ENCODE results near the gene XRCC3. TPM values are rescaled to one million over a fixed set of nuclear protein-coding genes. Genes with fewer than 3 reads are reported as not detected.

Gene XRCC3
- polyA plus RNA-seq, 1 donor: 14.7 TPM

GRCh38 chr14:103684871-103685270 lies 30.4 kb downstream of the XRCC3 start:
- Histone ChIP-seq H3K36me3 (ENCODE audit: control insufficient read depth, insufficient read depth, low read length) (peaks cover 81% of the 10 kb centered on the region), H3K4me3 (ENCODE audit: low read length) (no peak overlapping the region), H3K4me1 (ENCODE audit: control insufficient read depth, insufficient read depth, low read length) (no peaks in the 10 kb centered on the region), H3K9me3 (ENCODE audit: control insufficient read depth, low read depth, low read length) (no peaks in the 10 kb centered on the region), H3K27me3 (ENCODE audit: control insufficient read depth, insufficient read depth, low read length) (no peaks in the 10 kb centered on the region), H3K27ac (ENCODE audit: low read length) (no peak overlapping the region)
- 94% methylated on average over 7 of the region's 15 CpGs for WGBS (ENCODE audit: insufficient coverage, low lambda C conversion rate)
- DNase-seq: no peak

DNA sequence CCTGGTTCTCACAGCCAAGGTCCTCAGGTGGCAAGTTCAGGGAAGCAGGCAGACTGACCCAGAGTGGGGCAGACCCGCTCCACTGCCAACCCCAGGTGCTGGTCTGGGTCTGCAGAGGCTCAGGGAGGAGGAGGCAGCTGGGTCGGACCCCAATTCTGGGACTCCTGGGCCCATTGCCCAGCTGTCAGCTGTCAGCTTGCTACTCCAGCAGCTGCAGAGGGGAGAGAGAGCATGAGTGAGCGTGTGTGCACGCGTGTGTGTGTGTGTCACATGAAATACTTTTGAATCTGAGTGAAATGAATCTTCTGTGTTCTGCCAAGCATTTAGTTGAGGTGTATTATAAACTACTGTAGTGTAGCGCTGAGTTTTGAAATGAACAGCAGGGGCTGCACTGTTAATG lies 30.8 kb downstream of the XRCC3 start:
- no peak overlapping the region for H3K27ac ChIP-seq (ENCODE audit: low read length)
- H3K36me3 ChIP-seq (ENCODE audit: control insufficient read depth, insufficient read depth, low read length): peaks cover 82% of the 10 kb centered on the region
- DNase-seq: no peak
- no peaks in the 10 kb centered on the region for H3K9me3 ChIP-seq (ENCODE audit: control insufficient read depth, low read depth, low read length)
- no peaks in the 10 kb centered on the region for H3K4me1 ChIP-seq (ENCODE audit: control insufficient read depth, insufficient read depth, low read length)
- no peak overlapping the region for H3K4me3 ChIP-seq (ENCODE audit: low read length)
- H3K27me3 ChIP-seq (ENCODE audit: control insufficient read depth, insufficient read depth, low read length): no peaks in the 10 kb centered on the region
- WGBS (ENCODE audit: insufficient coverage, low lambda C conversion rate): 100% methylated on average over 1 of the region's 6 CpGs

DNA sequence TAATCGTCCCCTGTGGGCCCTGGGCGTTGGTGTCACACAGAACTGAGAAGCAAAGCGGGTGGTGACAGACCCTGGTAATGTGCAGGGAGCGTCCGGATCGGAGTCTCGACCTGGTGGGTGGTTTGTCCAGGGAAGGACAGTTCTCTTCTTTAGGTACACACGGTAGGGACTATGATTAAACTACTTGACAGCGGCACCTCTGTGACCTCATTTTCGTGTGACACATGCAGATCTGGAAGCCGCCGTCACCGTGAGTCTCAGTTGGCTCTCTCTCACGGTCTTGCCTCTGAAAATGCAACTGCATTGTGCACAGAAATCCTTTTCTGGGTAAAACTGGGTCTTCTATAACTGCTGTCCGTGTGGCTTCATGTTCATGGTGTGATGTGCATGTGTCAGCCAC lies 32.1 kb downstream of the XRCC3 start:
- WGBS (ENCODE audit: insufficient coverage, low lambda C conversion rate): no CpG with 5 or more reads among the region's 15 CpGs
- no peak for DNase-seq
- Histone ChIP-seq H3K27ac (ENCODE audit: low read length) (no peak overlapping the region), H3K27me3 (ENCODE audit: control insufficient read depth, insufficient read depth, low read length) (no peaks in the 10 kb centered on the region), H3K4me3 (ENCODE audit: low read length) (no peak overlapping the region), H3K4me1 (ENCODE audit: control insufficient read depth, insufficient read depth, low read length) (no peaks in the 10 kb centered on the region), H3K36me3 (ENCODE audit: control insufficient read depth, insufficient read depth, low read length) (peaks cover 82% of the 10 kb centered on the region), H3K9me3 (ENCODE audit: control insufficient read depth, low read depth, low read length) (no peaks in the 10 kb centered on the region)

DNA sequence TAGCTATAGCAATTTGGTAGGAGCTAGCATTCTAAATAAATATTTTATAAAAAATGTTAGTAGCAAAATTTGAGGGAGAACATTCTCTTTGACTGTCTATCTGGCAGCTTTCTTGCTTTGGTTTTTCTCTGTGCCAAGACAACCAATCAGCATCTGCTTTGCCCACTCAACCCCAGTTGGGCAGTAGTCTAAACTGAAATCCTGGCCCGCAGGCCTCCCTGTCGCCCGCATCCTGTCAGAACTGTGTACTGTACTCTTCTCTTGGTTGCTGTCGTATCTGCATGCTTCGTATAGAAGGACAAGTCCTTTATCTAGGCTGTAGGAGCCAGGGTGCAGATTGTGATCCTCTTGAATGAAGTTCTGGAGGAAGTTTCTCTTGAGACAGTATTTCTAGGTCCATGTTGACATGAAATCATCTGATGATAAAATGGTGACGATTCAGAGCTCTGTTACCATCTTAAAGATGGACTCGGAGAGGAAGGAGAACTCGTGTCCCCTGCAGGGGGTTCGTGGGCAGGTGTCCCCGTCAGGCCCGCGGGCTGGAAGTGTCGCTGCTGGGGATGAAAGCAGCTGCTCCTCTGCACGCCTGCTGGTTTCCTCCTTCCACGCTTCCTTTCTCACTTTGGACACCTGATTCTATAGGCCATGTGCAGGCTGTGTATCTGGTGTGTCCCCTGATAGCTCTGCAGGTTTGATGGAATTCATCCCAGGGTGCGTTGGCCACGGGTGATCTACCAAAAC lies 34.6 kb downstream of the XRCC3 start:
- Histone ChIP-seq H3K9me3 (ENCODE audit: control insufficient read depth, low read depth, low read length) (no peaks in the 10 kb centered on the region), H3K4me3 (ENCODE audit: low read length) (no peak overlapping the region), H3K27ac (ENCODE audit: low read length) (no peak overlapping the region), H3K36me3 (ENCODE audit: control insufficient read depth, insufficient read depth, low read length) (peaks cover 88% of the 10 kb centered on the region), H3K27me3 (ENCODE audit: control insufficient read depth, insufficient read depth, low read length) (no peaks in the 10 kb centered on the region), H3K4me1 (ENCODE audit: control insufficient read depth, insufficient read depth, low read length) (no peaks in the 10 kb centered on the region)
- 80% methylated on average over 1 of the region's 17 CpGs for WGBS (ENCODE audit: insufficient coverage, low lambda C conversion rate)
- DNase-seq: no peak

GRCh38 chr14:103679351-103679750 lies 35.9 kb downstream of the XRCC3 start:
- no peaks in the 10 kb centered on the region for H3K27me3 ChIP-seq (ENCODE audit: control insufficient read depth, insufficient read depth, low read length)
- H3K4me3 ChIP-seq (ENCODE audit: low read length): no peak overlapping the region
- H3K9me3 ChIP-seq (ENCODE audit: control insufficient read depth, low read depth, low read length): no peaks in the 10 kb centered on the region
- H3K4me1 ChIP-seq (ENCODE audit: control insufficient read depth, insufficient read depth, low read length): no peaks in the 10 kb centered on the region
- H3K36me3 ChIP-seq (ENCODE audit: control insufficient read depth, insufficient read depth, low read length): peaks cover 87% of the 10 kb centered on the region
- DNase-seq: no peak
- H3K27ac ChIP-seq (ENCODE audit: low read length): no peak overlapping the region
- WGBS (ENCODE audit: insufficient coverage, low lambda C conversion rate): no CpG with 5 or more reads among the region's 13 CpGs

GRCh38 chr14:103676881-103677675 lies 38.2 kb downstream of the XRCC3 start:
- no peak overlapping the region for H3K27ac ChIP-seq (ENCODE audit: low read length)
- 80% methylated on average over 4 of the region's 16 CpGs for WGBS (ENCODE audit: insufficient coverage, low lambda C conversion rate)
- no peak for DNase-seq
- H3K4me3 ChIP-seq (ENCODE audit: low read length): no peak overlapping the region
- H3K9me3 ChIP-seq (ENCODE audit: control insufficient read depth, low read depth, low read length): no peaks in the 10 kb centered on the region
- H3K4me1 ChIP-seq (ENCODE audit: control insufficient read depth, insufficient read depth, low read length): no peaks in the 10 kb centered on the region
- H3K27me3 ChIP-seq (ENCODE audit: control insufficient read depth, insufficient read depth, low read length): no peaks in the 10 kb centered on the region
- H3K36me3 ChIP-seq (ENCODE audit: control insufficient read depth, insufficient read depth, low read length): peaks cover 84% of the 10 kb centered on the region

DNA sequence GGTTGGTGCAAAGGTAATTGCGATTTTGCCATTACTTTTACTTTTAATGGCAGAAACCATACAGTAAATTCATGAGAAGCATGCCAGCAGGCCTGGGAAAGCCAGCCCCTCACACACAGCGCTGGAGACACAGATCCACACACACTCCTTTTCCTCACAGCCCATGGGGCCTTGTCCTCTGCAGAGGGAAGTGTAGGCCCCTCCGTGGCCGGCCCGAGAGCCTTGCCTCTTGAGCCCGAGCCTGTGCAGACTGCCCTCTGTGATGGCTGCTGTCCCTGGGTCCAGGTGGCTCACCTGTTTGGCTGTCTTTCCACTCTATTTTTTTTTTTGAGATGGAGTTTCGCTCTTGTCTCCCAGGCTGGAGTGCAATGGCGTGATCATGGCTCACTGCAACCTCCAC lies 39.3 kb downstream of the XRCC3 start:
- Histone ChIP-seq H3K36me3 (ENCODE audit: control insufficient read depth, insufficient read depth, low read length) (peaks cover 88% of the 10 kb centered on the region), H3K9me3 (ENCODE audit: control insufficient read depth, low read depth, low read length) (no peaks in the 10 kb centered on the region), H3K27me3 (ENCODE audit: control insufficient read depth, insufficient read depth, low read length) (no peaks in the 10 kb centered on the region), H3K4me3 (ENCODE audit: low read length) (no peak overlapping the region), H3K4me1 (ENCODE audit: control insufficient read depth, insufficient read depth, low read length) (no peaks in the 10 kb centered on the region), H3K27ac (ENCODE audit: low read length) (no peak overlapping the region)
- no CpG with 5 or more reads among the region's 8 CpGs for WGBS (ENCODE audit: insufficient coverage, low lambda C conversion rate)
- no peak for DNase-seq

DNA sequence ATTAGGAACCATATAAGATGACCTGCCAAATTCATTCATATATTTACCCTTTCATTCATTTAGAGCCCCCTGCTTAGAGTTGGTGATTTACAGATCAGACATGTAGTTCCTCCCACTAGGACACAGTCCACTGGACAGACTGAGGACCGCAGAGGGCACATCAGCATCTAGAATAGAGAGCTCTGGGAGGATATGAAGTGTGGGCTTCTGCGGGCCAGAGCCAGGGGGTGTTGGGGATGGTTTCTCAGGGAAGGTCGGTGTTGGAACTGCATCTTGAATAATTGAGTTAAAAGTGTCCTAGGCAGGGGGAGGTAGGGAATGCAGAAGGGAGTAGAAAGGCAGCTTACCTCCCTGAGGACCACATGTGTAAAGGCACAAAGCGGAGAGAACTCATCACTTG lies 43.3 kb downstream of the XRCC3 start:
- WGBS (ENCODE audit: insufficient coverage, low lambda C conversion rate): 100% methylated on average over 1 of the region's 4 CpGs
- H3K27ac ChIP-seq (ENCODE audit: low read length): no peak overlapping the region
- no peak for DNase-seq
- H3K36me3 ChIP-seq (ENCODE audit: control insufficient read depth, insufficient read depth, low read length): peaks cover 80% of the 10 kb centered on the region
- H3K27me3 ChIP-seq (ENCODE audit: control insufficient read depth, insufficient read depth, low read length): no peaks in the 10 kb centered on the region
- no peak overlapping the region for H3K4me3 ChIP-seq (ENCODE audit: low read length)
- no peaks in the 10 kb centered on the region for H3K9me3 ChIP-seq (ENCODE audit: control insufficient read depth, low read depth, low read length)
- no peaks in the 10 kb centered on the region for H3K4me1 ChIP-seq (ENCODE audit: control insufficient read depth, insufficient read depth, low read length)

DNA sequence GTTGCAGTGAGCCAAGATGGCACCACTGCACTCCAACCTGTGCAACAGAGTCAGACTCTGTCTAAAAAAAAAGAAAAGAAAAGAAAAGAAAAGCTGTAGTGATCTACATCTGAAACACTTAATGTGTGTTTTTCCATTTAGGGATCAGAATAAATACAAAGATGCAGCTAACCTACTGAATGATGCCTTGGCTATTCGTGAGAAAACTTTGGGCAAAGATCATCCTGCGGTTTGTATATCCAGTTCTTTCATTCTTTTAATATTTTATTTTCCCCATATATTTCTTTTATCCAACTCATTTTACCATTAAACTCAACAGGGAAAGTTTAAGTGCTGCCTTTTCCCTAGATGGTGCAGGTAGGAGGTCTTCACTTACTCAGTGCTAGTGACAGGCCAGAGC lies 45.9 kb downstream of the XRCC3 start:
- no CpG with 5 or more reads among the region's 2 CpGs for WGBS (ENCODE audit: insufficient coverage, low lambda C conversion rate)
- Histone ChIP-seq H3K4me3 (ENCODE audit: low read length) (no peak overlapping the region), H3K27me3 (ENCODE audit: control insufficient read depth, insufficient read depth, low read length) (no peaks in the 10 kb centered on the region), H3K36me3 (ENCODE audit: control insufficient read depth, insufficient read depth, low read length) (peaks cover 70% of the 10 kb centered on the region), H3K27ac (ENCODE audit: low read length) (no peak overlapping the region), H3K4me1 (ENCODE audit: control insufficient read depth, insufficient read depth, low read length) (no peaks in the 10 kb centered on the region), H3K9me3 (ENCODE audit: control insufficient read depth, low read depth, low read length) (no peaks in the 10 kb centered on the region)
- DNase-seq: no peak

GRCh38 chr14:103668117-103668516 lies 47.1 kb downstream of the XRCC3 start:
- DNase-seq: no peak
- H3K9me3 ChIP-seq (ENCODE audit: control insufficient read depth, low read depth, low read length): no peaks in the 10 kb centered on the region
- WGBS (ENCODE audit: insufficient coverage, low lambda C conversion rate): no CpG with 5 or more reads among the region's 3 CpGs
- H3K27me3 ChIP-seq (ENCODE audit: control insufficient read depth, insufficient read depth, low read length): no peaks in the 10 kb centered on the region
- no peak overlapping the region for H3K4me3 ChIP-seq (ENCODE audit: low read length)
- H3K4me1 ChIP-seq (ENCODE audit: control insufficient read depth, insufficient read depth, low read length): no peaks in the 10 kb centered on the region
- peaks cover 70% of the 10 kb centered on the region for H3K36me3 ChIP-seq (ENCODE audit: control insufficient read depth, insufficient read depth, low read length)
- H3K27ac ChIP-seq (ENCODE audit: low read length): no peak overlapping the region
